ENCODE measurements around the gene MSMP.

DNA sequence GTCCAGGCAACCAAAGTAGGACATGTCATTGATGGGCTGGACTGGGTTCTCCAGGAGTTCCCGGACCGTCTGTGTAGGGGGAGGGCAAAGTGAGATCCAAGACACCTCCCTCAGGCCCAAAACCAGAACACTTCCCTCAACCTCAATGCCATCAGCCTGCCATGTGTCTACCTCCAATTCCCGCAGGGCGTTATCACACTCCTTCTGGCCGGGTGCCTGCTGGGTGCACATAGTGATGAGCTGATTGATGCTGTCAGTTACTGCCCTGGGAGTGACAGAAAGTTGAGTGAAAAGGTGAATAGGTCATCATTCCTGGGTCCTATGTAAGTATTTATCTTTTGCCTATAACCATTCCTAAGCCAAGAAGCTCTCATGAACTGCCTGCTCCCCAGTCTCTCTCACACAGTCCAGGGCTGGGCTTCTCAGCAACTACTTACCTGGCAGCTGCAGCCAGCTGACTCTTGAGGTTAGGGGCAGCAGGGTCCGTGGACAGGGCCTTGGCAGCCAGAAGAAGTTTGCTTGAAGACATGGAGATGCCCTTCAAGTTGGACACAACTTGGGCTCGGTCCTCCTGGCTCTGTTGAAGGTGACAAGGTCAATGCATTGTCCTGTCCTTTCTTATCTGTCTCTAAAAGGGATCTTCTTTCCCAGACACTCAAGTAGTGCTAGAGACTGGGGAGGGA lies 43.1 kb downstream of the MSMP start:
- TF ChIP-seq POLR2A (IDR thresholded peaks at IDR 0.05), result no peak
- TF ChIP-seq, protein P1, sequence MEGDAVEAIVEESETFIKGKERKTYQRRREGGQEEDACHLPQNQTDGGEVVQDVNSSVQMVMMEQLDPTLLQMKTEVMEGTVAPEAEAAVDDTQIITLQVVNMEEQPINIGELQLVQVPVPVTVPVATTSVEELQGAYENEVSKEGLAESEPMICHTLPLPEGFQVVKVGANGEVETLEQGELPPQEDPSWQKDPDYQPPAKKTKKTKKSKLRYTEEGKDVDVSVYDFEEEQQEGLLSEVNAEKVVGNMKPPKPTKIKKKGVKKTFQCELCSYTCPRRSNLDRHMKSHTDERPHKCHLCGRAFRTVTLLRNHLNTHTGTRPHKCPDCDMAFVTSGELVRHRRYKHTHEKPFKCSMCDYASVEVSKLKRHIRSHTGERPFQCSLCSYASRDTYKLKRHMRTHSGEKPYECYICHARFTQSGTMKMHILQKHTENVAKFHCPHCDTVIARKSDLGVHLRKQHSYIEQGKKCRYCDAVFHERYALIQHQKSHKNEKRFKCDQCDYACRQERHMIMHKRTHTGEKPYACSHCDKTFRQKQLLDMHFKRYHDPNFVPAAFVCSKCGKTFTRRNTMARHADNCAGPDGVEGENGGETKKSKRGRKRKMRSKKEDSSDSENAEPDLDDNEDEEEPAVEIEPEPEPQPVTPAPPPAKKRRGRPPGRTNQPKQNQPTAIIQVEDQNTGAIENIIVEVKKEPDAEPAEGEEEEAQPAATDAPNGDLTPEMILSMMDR (IDR thresholded peaks at IDR 0.05 in 4 of 5, conservative IDR thresholded peaks at IDR 0.05 in 1 of 5), result no peak

Measured in gastrocnemius medialis (tissue), 4 donors.